UCSD-AML1 (cell line): Measurements from ENCODE around the gene IL17RB.

Source experiments
- DNase-seq: peaks from one replicate; lab custom pipeline; 2025; ENCODE audit not compliant: unreplicated experiment; lab: John Stamatoyannopoulos, UW

The IL17RB gene

GRCh38 chr3:53828581-53828980 is 17.8 kb upstream of the IL17RB start:
- DNase-seq: no peak

- no peak for DNase-seq
These were observed 16.8 kb upstream of the IL17RB start for GRCh38 chr3:53829605-53830004.

GRCh38 chr3:53830944-53831343 is 15.4 kb upstream of the IL17RB start:
- no peak for DNase-seq

GRCh38 chr3:53833053-53833645 is 13.2 kb upstream of the IL17RB start:
- DNase-seq: no peak

GRCh38 chr3:53833700-53834099 is 12.7 kb upstream of the IL17RB start:
- no peak for DNase-seq

GRCh38 chr3:53834429-53835095 is 11.8 kb upstream of the IL17RB start:
- DNase-seq: no peak

GRCh38 chr3:53835257-53835656 is 11.1 kb upstream of the IL17RB start:
- no peak for DNase-seq

GRCh38 chr3:53836084-53836872 is 10.1 kb upstream of the IL17RB start:
- no peak for DNase-seq

- no peak for DNase-seq
These were observed 9.0 kb upstream of the IL17RB start for GRCh38 chr3:53837331-53837730.

GRCh38 chr3:53841296-53841695 is 5.1 kb upstream of the IL17RB start:
- no peak for DNase-seq

- DNase-seq: no peak
These were observed 3.8 kb upstream of the IL17RB start for GRCh38 chr3:53842436-53843194.

GRCh38 chr3:53843195-53844177 is 2.9 kb upstream of the IL17RB start:
- DNase-seq: no peak

- DNase-seq: no peak
These were observed 1.9 kb upstream of the IL17RB start for GRCh38 chr3:53844262-53845102.

- DNase-seq: no peak
These were observed 1.1 kb upstream of the IL17RB start for GRCh38 chr3:53845103-53845880.

- no peak for DNase-seq
These were observed 561 bp upstream of the IL17RB start for GRCh38 chr3:53845881-53846133.

GRCh38 chr3:53846851-53847155 is 435 bp downstream of the IL17RB start:
- DNase-seq: no peak

GRCh38 chr3:53849916-53850315 is 3.5 kb downstream of the IL17RB start:
- no peak for DNase-seq

- no peak for DNase-seq
These were observed 4.5 kb downstream of the IL17RB start for GRCh38 chr3:53850895-53851294.

GRCh38 chr3:53856964-53857363 is 10.6 kb downstream of the IL17RB start:
- no peak for DNase-seq
